OCI-LY7 (cell line): ENCODE measurements around the gene HPSE2.

ENCODE experiments used
- CTCF ChIP-seq: fragments of 200-600 bp; sonication (generic); conservative IDR thresholded peaks from 2 replicates; pipeline ENCODE4 v1.5.1; 2014; ENCODE audit warnings: mild to moderate bottlenecking, antibody characterized with exemption, low read length, moderate library complexity, mixed read lengths
- EZH2phosphoT487 ChIP-seq: fragments of 200-600 bp; sonication (generic); IDR thresholded peaks from 2 replicates; pipeline ENCODE4 v1.6.1; 2018; ENCODE audit warnings: low read depth, borderline replicate concordance, mild to moderate bottlenecking, mixed run types, antibody characterized with exemption, low read length, moderate library complexity, mixed read lengths

- TF ChIP-seq CTCF (no peak), EZH2phosphoT487 (no peak)
Measured at GRCh38 chr10:98831391-98831790, 404.3 kb downstream of the HPSE2 start.
